HL-60 (cell line): ENCODE measurements around the gene AGAP4.
"Not testable (repeated sequence)": the region's sequence is repeated elsewhere in the genome, so short reads cannot be mapped to it uniquely, and the experiment has no call there.

Experiments
- CTCF ChIP-seq: IDR thresholded peaks from one replicate; pipeline ENCODE4 v1.5.1; 2011; ENCODE audit warnings: low read length, control low read depth, inconsistent platforms; ENCODE audit not compliant: insufficient read depth
- GABPA ChIP-seq: IDR thresholded peaks from 2 replicates; pipeline ENCODE4 v1.6.1; 2012; ENCODE audit warnings: low read depth
- POLR2AphosphoS5 ChIP-seq: IDR thresholded peaks from 2 replicates; pipeline ENCODE4 v1.6.1; 2012; ENCODE audit warnings: low read depth

GRCh38 chr10:45789991-45790390 is 57.3 kb downstream of the AGAP4 start:
- TF ChIP-seq CTCF, POLR2AphosphoS5, GABPA: not testable (repeated sequence)
